Right lobe of liver (tissue), 6 donors: ENCODE measurements around the gene CHST11. TPM values are rescaled to one million over a fixed set of nuclear protein-coding genes. Genes with fewer than 3 reads are reported as not detected.

ENCODE experiments used
- ATAC-seq, 4 donors: fragments of 200-7000 bp; cut with Tn5 transposase; one replicate each; pipeline ENCODE4 v1.9.1; 2020; ENCODE audit warnings: mild to moderate bottlenecking in 4 of 4, moderate library complexity in 4 of 4
- DNase-seq, 3 donors: peaks; one replicate each; pipeline ENCODE4 v3.0.0-alpha.2; 2020
- H3K27ac ChIP-seq, 3 donors: fragments of 200-600 bp; one replicate each; pipeline ENCODE4 v1.8.0; 2022
- H3K27me3 ChIP-seq, 2 donors: fragments of 200-600 bp; one replicate each; pipeline ENCODE4 v1.8.0; 2022
- H3K36me3 ChIP-seq, 4 donors: fragments of 200-600 bp; sonication (generic) in 1 of 4; one replicate each; pipeline versions ENCODE4 v1.5.1 to v1.8.0; 2017 to 2022; ENCODE audit warnings: control low read depth in 1 of 4
- H3K4me1 ChIP-seq, 4 donors: fragments of 200-600 bp; sonication (generic) in 1 of 4; one replicate each; pipeline versions ENCODE4 v1.5.1 to v1.8.0; 2017 to 2022; ENCODE audit warnings: control low read depth in 1 of 4
- H3K4me3 ChIP-seq, 3 donors: fragments of 200-600 bp; one replicate each; pipeline ENCODE4 v1.8.0; 2022
- H3K9me3 ChIP-seq, 4 donors: fragments of 200-600 bp; sonication (generic) in 1 of 4; one replicate each; pipeline versions ENCODE4 v1.5.1 to v1.8.0; 2017 to 2022; ENCODE audit warnings: control low read depth in 1 of 4
- CTCF ChIP-seq, 4 donors: fragments of 200-600 bp in 3 of 4; fragments of 450-650 bp in 1 of 4; IDR thresholded peaks; one replicate each; pipeline versions ENCODE4 v1.5.1 to v1.8.0; 2016 to 2022; ENCODE audit warnings: antibody characterized with exemption in 4 of 4, mild to moderate bottlenecking in 2 of 4
- POLR2A ChIP-seq: fragments of 450-650 bp; IDR thresholded peaks from one replicate; pipeline ENCODE4 v1.6.1; 2017; ENCODE audit warnings: antibody characterized with exemption, mild to moderate bottlenecking
- WGBS: methylation state at CpG from one replicate; pipeline ENCODE4 v1.1.6; 2018; ENCODE audit warnings: low coverage, low lambda C conversion rate; ENCODE audit not compliant: insufficient coverage; ENCODE audit errors: missing lambda C conversion rate; 5-methylcytosine and 5-hydroxymethylcytosine counted together
- intact Hi-C, 2 donors: fragments of 100-400 bp; cut with DNase I; formaldehyde crosslinking; loops; one replicate each; pipeline versions ENCODE4 v1.11.2 to v1.14.1; 2022
- total RNA-seq, 6 experiments: library from RNA; depleted of rRNA in 2 of 6; stranded (reverse); fragments of >200 nt in 2 of 6; fragmentation: NEBNext Ultra II Directional in 3 of 6; extraction: Animal tissue kit (Norgen Biotek cat#: 25700) in 3 of 6; gene quantifications; one replicate each; pipeline versions ENCODE4 v1.1.0 to v1.2.4, GENCODE V29; 2016 to 2023
- donor health status: DM: no; HTN: yes; CAD: no.
- donor health status: DM: no; HTN: no; CAD: no.
- donor health status: DM: no; HTN: no; CAD: no.
- donor health status: DM: no; HTN: yes; CAD: no.
- donor health status: DM: no; HTN: yes; CAD: no.

Gene CHST11
- total RNA-seq, 6 experiments from 2014 or later, result 0.57 to 10.4 (median 3.5) TPM

GRCh38 chr12:104650541-104650940 is 193.8 kb downstream of the CHST11 start:
- H3K36me3 ChIP-seq, result no peaks in the 10 kb centered on the region
- no peak for ATAC-seq
- H3K4me3 ChIP-seq, result no peak overlapping the region
- no peaks in the 10 kb centered on the region for H3K9me3 ChIP-seq
- WGBS, result 63% methylated on average over 4 of the region's 5 CpGs
- TF ChIP-seq CTCF (IDR thresholded peaks at IDR 0.05), result no peak
- TF ChIP-seq POLR2A, result no peak
- intact Hi-C loops, result no loop called here
- no peak for DNase-seq
- H3K4me1 ChIP-seq, result no peaks in the 10 kb centered on the region
- H3K27me3 ChIP-seq, result no peaks in the 10 kb centered on the region
- no peak overlapping the region for H3K27ac ChIP-seq

- H3K4me1 ChIP-seq, result peaks cover 0 to 4% (median 0%) of the 10 kb centered on the region in 4 donors
- WGBS, result 54% methylated on average over 7 of the region's 7 CpGs
- H3K36me3 ChIP-seq, result no peaks in the 10 kb centered on the region
- H3K4me3 ChIP-seq, result no peak overlapping the region
- intact Hi-C loops, result no loop called here
- no peak for DNase-seq
- TF ChIP-seq POLR2A (no peak), CTCF (IDR thresholded peaks at IDR 0.05) (no peak)
- no peaks in the 10 kb centered on the region for H3K9me3 ChIP-seq
- no peak for ATAC-seq
- H3K27ac ChIP-seq, result no peak overlapping the region
- no peaks in the 10 kb centered on the region for H3K27me3 ChIP-seq
These were observed 195.1 kb downstream of the CHST11 start for GRCh38 chr12:104651811-104652210.

GRCh38 chr12:104652358-104652757 is 195.6 kb downstream of the CHST11 start:
- Histone ChIP-seq H3K4me3 (no peak overlapping the region), H3K27ac (no peak overlapping the region), H3K4me1 (peaks cover 0 to 9% (median 0%) of the 10 kb centered on the region in 4 donors), H3K27me3 (no peaks in the 10 kb centered on the region), H3K9me3 (no peaks in the 10 kb centered on the region), H3K36me3 (no peaks in the 10 kb centered on the region)
- ATAC-seq (no peak), DNase-seq (no peak)
- TF ChIP-seq CTCF (IDR thresholded peaks at IDR 0.05) (no peak), POLR2A (no peak)
- WGBS, result 75% methylated on average over 3 of the region's 5 CpGs
- intact Hi-C loops, result no loop called here

- intact Hi-C loops, result no loop called here
- DNase-seq, result no peak
- Histone ChIP-seq H3K27ac (no peak overlapping the region), H3K36me3 (no peaks in the 10 kb centered on the region), H3K9me3 (no peaks in the 10 kb centered on the region), H3K4me1 (peaks cover 0 to 9% (median 0%) of the 10 kb centered on the region in 4 donors), H3K4me3 (no peak overlapping the region), H3K27me3 (no peaks in the 10 kb centered on the region)
- TF ChIP-seq POLR2A (no peak), CTCF (IDR thresholded peaks at IDR 0.05) (no peak)
- ATAC-seq, result no peak
- WGBS, result 73% methylated on average over 6 of the region's 7 CpGs
These were observed 196.2 kb downstream of the CHST11 start for GRCh38 chr12:104652910-104653309.
